Endothelial cell of umbilical vein (primary cell): ENCODE measurements around the gene LLGL2. TPM values are rescaled to one million over a fixed set of nuclear protein-coding genes. Genes with fewer than 3 reads are reported as not detected.

Experiments used
- BruUV-seq: library from RNA; stranded (reverse); fragments of 400-500 nt; replicated peaks from 2 replicates; lab custom pipeline; 2021; lab: Mats Ljungman, UMichigan
- CTCF ChIA-PET: fragments of 300-600, 350-600 bp; sonication (Branson Sonifier 250); formaldehyde crosslinking; loops from one replicate; lab custom pipeline; 2021; ENCODE audit warnings: antibody characterized with exemption, inconsistent platforms; lab: Charles Lee
- POLR2A ChIA-PET: fragments of 300-600, 350-600 bp; sonication (Branson Sonifier 250); formaldehyde crosslinking; loops from one replicate; lab custom pipeline; 2021; ENCODE audit warnings: antibody characterized with exemption, inconsistent platforms; lab: Charles Lee
- DNase-seq: peaks from one replicate; pipeline ENCODE4 v3.0.0-alpha.2; 2011; ENCODE audit warnings: low read depth, low spot score
- FAIRE-seq: peaks from 2 replicates; lab custom pipeline; 2011; peaks lifted over from hg19 to GRCh38; lab: Jason Lieb, UNC
- H2AFZ ChIP-seq: 2 replicates; pipeline ENCODE4 v1.6.0; 2012; ENCODE audit warnings: low read depth, low read length, control low read depth, inconsistent platforms
- H3K27ac ChIP-seq: 2 replicates; pipeline ENCODE4 v1.5.1; 2011; ENCODE audit warnings: low read depth, mild to moderate bottlenecking, control low read depth, low read length, moderate library complexity; ENCODE audit not compliant: insufficient read depth
- H3K27me3 ChIP-seq, 2 experiments: 2 replicates each; pipeline versions ENCODE4 v1.6.0 to v1.6.1; 2011; ENCODE audit warnings: low read length in 2 of 2, mixed read lengths in 1 of 2; ENCODE audit not compliant: control insufficient read depth in 2 of 2, insufficient read depth in 2 of 2
- H3K36me3 ChIP-seq, 2 experiments: 2 replicates in 1 of 2; 3 replicates in 1 of 2; pipeline ENCODE4 v1.5.1; 2011; ENCODE audit warnings: low read length in 2 of 2, mild to moderate bottlenecking in 1 of 2, moderate library complexity in 1 of 2; ENCODE audit not compliant: control insufficient read depth in 2 of 2, insufficient read depth in 2 of 2; ENCODE audit errors: extremely low read depth in 1 of 2
- H3K4me1 ChIP-seq: 3 replicates; pipeline ENCODE4 v1.5.1; 2011; ENCODE audit warnings: mild to moderate bottlenecking, low read length; ENCODE audit not compliant: control insufficient read depth, insufficient read depth; ENCODE audit errors: extremely low read depth
- H3K4me2 ChIP-seq: 2 replicates; pipeline ENCODE4 v1.6.1; 2011; ENCODE audit warnings: low read length, control low read depth, mixed read lengths; ENCODE audit not compliant: insufficient read depth
- H3K4me3 ChIP-seq, 3 experiments: fragments of 200-600 bp in 1 of 3; sonication (generic), shearing (Covaris generic) in 1 of 3; replicated peaks in 1 of 3; 2 replicates each; pipeline ENCODE4 v1.5.1; 2011 to 2016; ENCODE audit warnings: control low read depth in 3 of 3, low read length in 3 of 3, mild to moderate bottlenecking in 2 of 3, inconsistent platforms in 1 of 3, low read depth in 1 of 3, moderate library complexity in 1 of 3; ENCODE audit not compliant: insufficient read depth in 1 of 3
- H3K79me2 ChIP-seq: 2 replicates; pipeline ENCODE4 v1.6.0; 2012; ENCODE audit warnings: low read length, inconsistent platforms; ENCODE audit not compliant: control insufficient read depth, insufficient read depth
- H3K9ac ChIP-seq: replicated peaks from 2 replicates; pipeline ENCODE3; 2011; ENCODE audit warnings: low read length, control low read depth; ENCODE audit not compliant: insufficient read depth; ENCODE audit errors: extremely low read depth
- H3K9me1 ChIP-seq: replicated peaks from 3 replicates; pipeline ENCODE4 v1.6.0; 2011; ENCODE audit warnings: mild to moderate bottlenecking, low read length; ENCODE audit not compliant: control insufficient read depth, insufficient read depth; ENCODE audit errors: extremely low read depth
- H3K9me3 ChIP-seq: replicated peaks from 2 replicates; pipeline ENCODE4 v1.5.1; 2012; ENCODE audit warnings: low read length, inconsistent platforms; ENCODE audit not compliant: control insufficient read depth, insufficient read depth
- H4K20me1 ChIP-seq: replicated peaks from 2 replicates; pipeline ENCODE3; 2011; ENCODE audit warnings: mild to moderate bottlenecking, low read length; ENCODE audit not compliant: control insufficient read depth, insufficient read depth; ENCODE audit errors: extremely low read depth
- EZH2 ChIP-seq: IDR thresholded peaks from 2 replicates; pipeline ENCODE4 v1.6.1; 2012; ENCODE audit warnings: borderline replicate concordance, low read depth, mild to moderate bottlenecking, moderate library complexity, low read length, inconsistent platforms; ENCODE audit not compliant: severe bottlenecking
- FOS ChIP-seq: IDR thresholded peaks from 2 replicates; pipeline ENCODE4 v1.6.1; 2011; ENCODE audit warnings: mild to moderate bottlenecking, low read length, moderate library complexity, borderline replicate concordance; ENCODE audit not compliant: insufficient read depth
- GATA2 ChIP-seq: IDR thresholded peaks from 2 replicates; pipeline ENCODE4 v1.7.0; 2011; ENCODE audit warnings: low read depth, mild to moderate bottlenecking, moderate library complexity, mixed read lengths, low read length; ENCODE audit not compliant: insufficient read length, insufficient read depth
- JUN ChIP-seq: IDR thresholded peaks from 2 replicates; pipeline ENCODE4 v1.6.1; 2011; ENCODE audit warnings: borderline replicate concordance, low read depth; ENCODE audit not compliant: insufficient read length, insufficient read depth
- MYC ChIP-seq: IDR thresholded peaks from one replicate; pipeline ENCODE4 v1.6.1; 2011; ENCODE audit warnings: mild to moderate bottlenecking, low read depth, low read length
- POLR2A ChIP-seq: IDR thresholded peaks from 2 replicates; pipeline ENCODE4 v1.6.1; 2012; ENCODE audit warnings: low read depth, mild to moderate bottlenecking, control low read depth, low read length
- POLR2AphosphoS5 ChIP-seq: IDR thresholded peaks from 2 replicates; pipeline ENCODE4 v1.6.1; 2012; ENCODE audit warnings: low read depth, mild to moderate bottlenecking, control low read depth, low read length, moderate library complexity; ENCODE audit not compliant: insufficient read depth
- dilution Hi-C: fragments of 300-500 bp; cut with MboI; formaldehyde crosslinking; loops from one replicate; pipeline ENCODE4 v1.15.0; 2019; ENCODE audit warnings: low sequenced_read_pairs; ENCODE audit not compliant: extremely low pct_ligation_motif_present
- intact Hi-C: fragments of 100-400 bp; cut with micrococcal nuclease; formaldehyde crosslinking; loops from one replicate; pipeline ENCODE4 v1.10.0; 2022
- polyA plus RNA-seq, 4 experiments: library from polyadenylated mRNA; depleted of rRNA in 3 of 4; stranded (reverse) in 3 of 4; unstranded in 1 of 4; fragments of >200 nt; gene quantifications; 2 replicates each; pipeline versions ENCODE4 v1.2.1 to v1.2.3, GENCODE V29; 2011 to 2012; ENCODE audit warnings: missing spikeins in 1 of 4
- total RNA-seq: library from RNA; stranded (reverse); gene quantifications from 2 replicates; pipeline ENCODE4 v1.2.3, GENCODE V29; 2021
- TF ChIP-seq, protein P1 (sequence below), 2 donors: IDR thresholded peaks; 1 replicate in 1 of 2; 2 replicates in 1 of 2; pipeline ENCODE4 v1.5.1; 2011; ENCODE audit warnings: low read length in 2 of 2, mild to moderate bottlenecking in 2 of 2, moderate library complexity in 2 of 2, control low read depth in 1 of 2, inconsistent platforms in 1 of 2, low read depth in 1 of 2; ENCODE audit not compliant: insufficient read depth in 1 of 2; ENCODE audit errors: extremely low read depth in 1 of 2
- TF ChIP-seq, protein P2 (sequence below): IDR thresholded peaks from 2 replicates; pipeline ENCODE4 v1.6.1; 2011; ENCODE audit not compliant: insufficient read depth, insufficient read length

LLGL2 gene
- total and polyA plus RNA-seq, 2 donors (not counting 3 experiments of a cell fraction or from before 2014, with no cell fraction given), result 5.3 to 5.4 TPM

DNA sequence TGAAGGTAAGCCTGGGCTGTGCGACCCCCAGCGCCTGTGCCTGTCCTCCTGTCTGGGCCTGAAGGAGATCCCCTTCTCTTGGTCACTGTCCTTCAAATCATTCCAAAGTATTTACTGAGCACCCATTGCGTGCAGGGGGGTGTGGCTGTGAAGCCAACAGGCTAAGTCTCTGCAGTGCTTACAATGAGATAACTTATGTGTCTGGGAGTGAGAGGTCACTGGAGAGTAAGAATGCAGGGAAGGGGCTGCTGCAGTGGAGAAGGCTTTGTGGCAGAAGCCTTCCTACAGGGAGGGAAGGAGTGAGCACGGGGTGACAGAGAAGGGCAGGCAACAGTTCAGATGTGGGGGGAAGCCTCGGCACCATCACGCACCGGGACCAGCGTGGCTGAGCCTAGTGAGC, 96.6 kb downstream of the LLGL2 start:
- no peaks in the 10 kb centered on the region for H3K9me1 ChIP-seq
- no peaks in the 10 kb centered on the region for H3K4me1 ChIP-seq
- H2AFZ ChIP-seq, result no peak overlapping the region
- H4K20me1 ChIP-seq, result no peaks in the 10 kb centered on the region
- BruUV-seq, result TSS peak; percentile 8
- DNase-seq (no peak), FAIRE-seq (no peak)
- no peaks in the 10 kb centered on the region for H3K79me2 ChIP-seq
- no peaks in the 10 kb centered on the region for H3K27me3 ChIP-seq
- dilution Hi-C loops (no loop called here), intact Hi-C loops (no loop called here)
- no peak overlapping the region for H3K4me3 ChIP-seq
- TF ChIP-seq MYC (no peak), JUN (no peak), POLR2AphosphoS5 (no peak), GATA2 (no peak), FOS (no peak), POLR2A (no peak), EZH2 (no peak)
- TF ChIP-seq, protein P1, sequence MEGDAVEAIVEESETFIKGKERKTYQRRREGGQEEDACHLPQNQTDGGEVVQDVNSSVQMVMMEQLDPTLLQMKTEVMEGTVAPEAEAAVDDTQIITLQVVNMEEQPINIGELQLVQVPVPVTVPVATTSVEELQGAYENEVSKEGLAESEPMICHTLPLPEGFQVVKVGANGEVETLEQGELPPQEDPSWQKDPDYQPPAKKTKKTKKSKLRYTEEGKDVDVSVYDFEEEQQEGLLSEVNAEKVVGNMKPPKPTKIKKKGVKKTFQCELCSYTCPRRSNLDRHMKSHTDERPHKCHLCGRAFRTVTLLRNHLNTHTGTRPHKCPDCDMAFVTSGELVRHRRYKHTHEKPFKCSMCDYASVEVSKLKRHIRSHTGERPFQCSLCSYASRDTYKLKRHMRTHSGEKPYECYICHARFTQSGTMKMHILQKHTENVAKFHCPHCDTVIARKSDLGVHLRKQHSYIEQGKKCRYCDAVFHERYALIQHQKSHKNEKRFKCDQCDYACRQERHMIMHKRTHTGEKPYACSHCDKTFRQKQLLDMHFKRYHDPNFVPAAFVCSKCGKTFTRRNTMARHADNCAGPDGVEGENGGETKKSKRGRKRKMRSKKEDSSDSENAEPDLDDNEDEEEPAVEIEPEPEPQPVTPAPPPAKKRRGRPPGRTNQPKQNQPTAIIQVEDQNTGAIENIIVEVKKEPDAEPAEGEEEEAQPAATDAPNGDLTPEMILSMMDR (IDR thresholded peaks at IDR 0.05; ENCODE audit: extremely low read depth in 1 of 2, insufficient read depth in 1 of 2, low read depth in 1 of 2, low read length in 2 of 2), result no peak
- TF ChIP-seq, protein P2, sequence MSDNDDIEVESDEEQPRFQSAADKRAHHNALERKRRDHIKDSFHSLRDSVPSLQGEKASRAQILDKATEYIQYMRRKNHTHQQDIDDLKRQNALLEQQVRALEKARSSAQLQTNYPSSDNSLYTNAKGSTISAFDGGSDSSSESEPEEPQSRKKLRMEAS, result no peak
- ChIA-PET POLR2A (no interaction called here), CTCF (interaction anchor here (1.2 to 16.3 kb wide), 5 partner anchors 11 to 127 kb away, joined by 3 to 625 read pairs (median 34); partner anchors contain the start of gene SMIM5)
- H3K4me2 ChIP-seq, result no peak overlapping the region
- H3K9me3 ChIP-seq, result no peaks in the 10 kb centered on the region
- no peak overlapping the region for H3K9ac ChIP-seq
- no peaks in the 10 kb centered on the region for H3K36me3 ChIP-seq
- H3K27ac ChIP-seq, result no peak overlapping the region
